Right ventricle myocardium superior (tissue), 1 donor: ENCODE results near the gene KRTAP10-11. TPM values are rescaled to one million over a fixed set of nuclear protein-coding genes. Genes with fewer than 3 reads are reported as not detected.
"Not testable (repeated sequence)": the region's sequence is repeated elsewhere in the genome, so short reads cannot be mapped to it uniquely, and the experiment has no call there.

ENCODE experiments used
- ATAC-seq: fragments of 200-7000 bp; cut with Tn5 transposase; one replicate; pipeline ENCODE4 v1.9.1; 2020; ENCODE audit warnings: mild to moderate bottlenecking; ENCODE audit not compliant: poor library complexity
- DNase-seq: peaks from one replicate; pipeline ENCODE4 v3.0.0-alpha.2; 2020
- intact Hi-C: fragments of 100-400 bp; cut with DNase I; formaldehyde crosslinking; loops from one replicate; pipeline ENCODE4 v1.11.2; 2022
- total RNA-seq: library from RNA; stranded (reverse); fragmentation: NEBNext Ultra II Directional; extraction: Animal tissue kit (Norgen Biotek cat#: 25700); gene quantifications from one replicate; pipeline ENCODE4 v1.2.1, GENCODE V29; 2021
- donor health status: DM: no; HTN: yes; CAD: no; lungs with severe emphysema.

KRTAP10-11 gene
- total RNA-seq, 1 donor from 2014 or later = not detected

DNA sequence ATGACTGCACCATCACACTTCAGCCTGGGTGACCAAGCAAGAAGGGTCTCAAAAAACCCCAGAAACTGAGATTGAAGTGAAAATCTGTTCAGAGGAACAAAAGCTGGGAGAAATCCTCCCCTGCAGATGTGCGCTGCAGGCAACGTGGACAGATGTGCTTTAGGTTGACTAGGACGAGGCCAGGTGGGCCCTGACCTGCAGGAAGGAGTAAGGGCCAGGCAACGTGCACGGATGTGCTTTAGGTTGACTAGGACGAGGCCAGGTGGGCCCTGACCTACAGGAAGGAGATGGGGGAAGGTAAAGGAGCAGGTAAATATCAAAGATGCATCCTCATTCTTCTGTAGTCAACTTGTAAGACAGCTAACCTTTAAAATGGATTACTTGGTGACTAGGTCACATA is 38.3 kb downstream of the KRTAP10-11 start:
- DNase-seq (no peak), ATAC-seq (no peak)
- intact Hi-C loops = no loop called here

DNA sequence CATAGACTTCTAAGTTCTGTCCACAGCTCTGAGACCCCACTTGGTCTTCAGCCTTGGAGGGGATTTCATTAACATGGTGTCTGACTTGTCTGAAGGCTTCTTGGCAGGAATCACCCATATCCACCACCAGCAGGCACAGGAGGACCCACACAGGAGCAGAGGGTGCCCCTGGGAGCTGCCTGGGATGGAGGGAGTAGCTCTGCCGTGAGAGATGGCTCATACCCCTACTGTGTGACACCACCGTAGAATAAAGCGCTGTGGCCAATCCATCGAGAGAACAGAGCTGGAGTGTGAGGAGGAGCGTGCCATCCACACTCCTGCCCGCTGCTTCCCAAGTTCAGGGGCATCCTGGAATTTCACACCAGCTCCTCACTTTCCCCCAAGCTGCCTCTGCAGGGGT is 38.8 kb downstream of the KRTAP10-11 start:
- ATAC-seq, intact Hi-C loops, DNase-seq: not testable (repeated sequence)

DNA sequence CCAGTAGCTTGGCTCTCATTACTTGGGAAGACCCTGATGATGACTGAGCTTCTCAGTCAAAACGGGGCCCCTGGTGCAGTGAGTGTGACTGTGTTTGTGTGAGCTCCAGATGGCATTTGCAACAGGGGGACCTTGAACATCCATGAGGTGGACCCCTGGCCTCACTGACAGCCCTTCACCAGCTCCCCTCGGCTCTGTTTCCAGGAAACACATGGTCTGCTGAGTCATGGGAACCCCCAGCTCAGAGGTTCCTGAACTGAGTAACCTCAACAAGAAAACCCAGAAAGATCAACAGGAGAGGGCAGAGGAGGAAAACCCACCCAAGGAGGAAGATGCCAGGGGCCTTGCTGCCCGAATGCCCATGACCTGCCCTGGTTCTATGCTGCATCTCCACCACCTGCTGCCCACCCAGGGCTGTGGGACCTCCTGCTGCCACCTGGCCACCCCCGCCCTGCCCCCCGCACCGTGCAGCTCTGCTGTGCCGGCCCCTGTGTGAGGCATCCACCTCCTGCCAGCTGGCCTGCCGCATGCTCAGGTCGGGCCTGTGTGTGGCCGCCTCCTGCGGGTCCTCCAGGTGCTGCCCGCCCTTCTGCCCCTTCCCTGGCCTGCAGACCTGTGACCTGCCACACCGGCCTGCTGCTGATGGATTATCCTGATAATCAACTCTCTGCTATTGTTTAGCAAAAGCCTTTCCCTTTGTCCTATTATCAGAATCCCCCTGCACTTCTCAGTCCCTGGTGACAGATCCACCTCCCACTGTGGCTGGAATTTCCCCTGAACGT is 40.0 kb downstream of the KRTAP10-11 start:
- no peak for DNase-seq
- ATAC-seq = no peak
- intact Hi-C loops = no loop called here

DNA sequence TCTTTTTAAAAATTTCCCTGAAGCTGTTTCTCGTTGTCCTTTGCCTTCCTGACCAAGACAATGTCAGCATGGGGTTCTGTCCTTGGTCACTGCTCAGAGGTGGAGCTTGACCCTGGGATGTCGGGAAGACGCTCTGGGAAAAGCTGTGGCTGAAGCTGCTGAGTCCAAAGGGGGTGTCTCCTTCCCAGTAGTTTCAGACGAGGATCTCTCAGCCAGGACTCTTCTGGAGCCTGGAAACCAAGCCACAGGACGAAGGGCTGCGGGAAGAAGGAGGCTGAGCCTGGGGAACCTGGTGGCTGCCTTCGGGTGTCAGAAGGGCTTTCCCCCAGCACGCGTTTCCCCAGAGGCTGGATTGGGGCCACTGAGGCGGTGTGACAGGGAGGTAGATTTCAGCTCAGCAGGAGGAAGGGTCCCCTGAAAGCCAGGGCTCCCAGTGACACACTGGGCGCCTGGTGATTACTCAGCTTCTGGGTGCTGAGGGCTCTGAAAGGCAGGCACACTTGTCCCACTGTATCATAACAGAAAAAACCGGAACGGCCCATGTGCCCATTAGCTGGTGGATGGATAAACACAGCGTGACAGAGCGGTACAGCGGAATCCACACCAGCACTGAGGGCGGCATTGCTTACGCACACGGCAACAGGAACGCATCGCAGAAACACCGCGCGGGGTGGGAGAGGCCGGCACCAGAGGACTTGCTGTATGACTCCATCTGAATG is 40.8 kb downstream of the KRTAP10-11 start:
- DNase-seq = no peak
- ATAC-seq = no peak
- intact Hi-C loops = no loop called here

DNA sequence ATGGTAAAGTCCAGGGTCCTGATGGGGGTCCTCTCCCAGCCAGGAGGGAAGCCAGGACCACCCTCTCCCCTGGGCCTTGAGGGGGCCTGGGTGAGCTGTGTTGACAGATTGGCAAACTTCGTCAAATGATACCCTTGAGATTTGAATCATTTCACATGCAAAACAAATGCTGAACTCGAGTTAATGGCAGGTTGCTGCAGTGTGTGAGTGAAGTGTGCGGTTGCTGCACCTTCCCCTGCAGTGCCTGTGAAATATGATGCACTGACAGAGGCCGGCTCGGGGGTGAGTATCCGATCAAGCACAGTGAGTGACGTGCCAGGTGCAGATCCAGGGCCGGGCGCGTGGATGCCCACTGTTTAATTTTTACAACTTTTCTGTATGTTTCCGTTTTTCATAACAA is 41.5 kb downstream of the KRTAP10-11 start:
- ATAC-seq (no peak), DNase-seq (no peak)
- intact Hi-C loops = no loop called here

DNA sequence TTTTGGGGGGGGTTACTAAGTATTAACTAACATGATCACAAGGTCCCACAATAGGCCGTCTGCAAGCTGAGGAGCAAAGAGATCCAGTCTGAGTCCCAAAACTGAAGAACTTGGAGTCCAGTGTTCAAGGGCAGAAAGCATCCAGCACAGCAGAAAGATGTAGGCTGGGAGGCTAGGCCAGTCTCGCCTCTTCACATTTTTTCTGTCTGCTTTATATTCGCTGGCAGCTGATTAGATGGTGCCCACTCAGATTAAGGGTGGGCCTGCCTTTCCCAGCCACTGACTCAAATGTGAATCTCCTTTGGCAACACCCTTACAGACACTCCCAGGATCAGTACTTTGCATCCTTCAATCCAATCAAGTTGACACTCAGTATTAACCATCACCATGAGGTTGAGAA is 43.5 kb downstream of the KRTAP10-11 start:
- intact Hi-C loops, ATAC-seq, DNase-seq: not testable (repeated sequence)

DNA sequence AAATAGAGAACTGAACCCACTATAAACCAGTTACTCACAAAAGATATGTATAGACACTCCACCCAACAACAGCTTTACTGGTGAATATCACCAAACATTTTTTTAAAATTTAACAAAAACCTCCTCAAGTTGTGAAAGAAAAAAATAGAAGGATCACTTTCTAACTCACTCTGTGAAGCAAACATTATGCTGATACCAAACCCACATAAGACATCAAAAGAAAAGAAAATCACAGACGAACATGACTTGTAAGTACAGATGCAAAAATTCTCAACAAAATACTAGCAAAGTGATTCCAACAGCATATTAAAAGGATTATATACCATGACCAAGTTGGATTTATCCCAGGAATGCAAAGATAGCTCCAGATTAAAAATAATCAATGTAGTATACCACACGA is 45.5 kb downstream of the KRTAP10-11 start:
- ATAC-seq (no peak), DNase-seq (no peak)
- intact Hi-C loops = no loop called here

DNA sequence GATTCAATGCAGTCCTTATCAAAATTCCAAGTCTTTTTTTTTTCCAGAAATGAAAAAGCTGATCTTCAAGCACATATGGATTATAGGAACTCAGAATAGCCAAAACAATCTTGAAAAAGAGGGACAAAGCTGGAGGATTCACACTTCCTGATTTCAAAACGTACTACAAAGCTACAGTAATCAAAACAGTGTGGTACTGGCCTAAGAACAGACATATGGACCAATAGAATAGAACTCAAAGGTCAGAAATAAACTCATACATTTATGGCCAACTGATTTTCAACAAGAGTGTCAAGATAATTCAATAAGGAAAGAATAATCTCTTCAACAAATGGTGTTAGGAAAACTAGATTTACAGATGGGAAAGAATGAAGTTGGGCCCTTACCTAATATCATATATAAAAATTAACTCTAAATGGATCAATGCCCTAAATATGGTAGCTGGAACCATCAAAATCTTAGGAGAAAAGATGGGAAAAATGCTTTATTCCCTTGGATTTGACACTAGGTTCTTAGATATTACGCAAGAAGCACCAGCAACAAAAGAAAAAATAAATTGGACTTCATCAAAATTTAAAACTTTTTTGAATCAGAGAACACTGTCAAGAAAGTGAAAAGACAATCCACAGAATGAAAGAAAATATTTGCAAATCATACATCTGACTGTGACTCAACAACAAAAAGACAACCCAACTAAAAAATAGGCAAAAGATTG is 46.7 kb downstream of the KRTAP10-11 start:
- no peak for ATAC-seq
- DNase-seq = no peak
- intact Hi-C loops = no loop called here

DNA sequence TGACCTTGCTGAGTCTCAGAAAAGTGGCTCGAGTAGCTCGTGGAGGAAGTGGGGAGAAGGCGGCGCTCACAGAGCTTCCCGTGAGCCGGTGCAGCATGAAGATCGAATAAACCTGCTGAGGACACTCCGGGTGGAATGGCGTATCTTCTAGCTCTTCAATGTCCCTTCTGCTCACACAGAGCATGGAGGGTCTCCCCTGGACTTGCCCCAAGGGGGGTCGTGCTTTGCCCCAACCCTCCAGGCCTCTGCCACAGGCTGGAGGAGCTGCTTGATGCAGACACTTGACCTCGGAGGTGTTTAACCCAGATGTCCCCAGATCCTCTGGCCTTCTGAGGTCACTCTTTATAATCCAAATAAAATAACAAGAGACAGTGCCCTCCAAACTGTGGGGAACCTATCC is 48.6 kb downstream of the KRTAP10-11 start:
- ATAC-seq (no peak), DNase-seq (no peak)

DNA sequence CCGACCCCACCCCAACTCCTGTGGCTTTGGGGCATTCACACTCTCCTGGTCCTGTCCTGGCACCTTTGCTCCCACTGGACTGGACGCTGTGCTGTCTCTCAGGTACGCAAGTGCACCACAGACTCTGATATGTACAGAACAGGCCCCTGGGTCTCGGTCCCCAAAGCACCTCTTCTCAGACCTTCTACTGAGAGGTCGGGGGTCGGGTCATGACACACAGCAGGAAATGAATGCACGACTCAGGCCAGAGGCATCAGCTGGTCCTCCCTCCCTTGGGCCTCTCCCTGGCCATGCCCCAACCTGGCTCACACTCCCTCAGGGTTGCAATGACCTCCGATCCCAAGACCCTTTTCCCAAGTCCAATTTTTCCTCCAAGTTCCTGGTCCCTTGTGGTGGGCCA is 49.0 kb downstream of the KRTAP10-11 start:
- no peak for DNase-seq
- ATAC-seq = no peak
- intact Hi-C loops = no loop called here

More for the DNA sequence above, 48.6 kb downstream of the KRTAP10-11 start:
- intact Hi-C loops = no loop called here

DNA sequence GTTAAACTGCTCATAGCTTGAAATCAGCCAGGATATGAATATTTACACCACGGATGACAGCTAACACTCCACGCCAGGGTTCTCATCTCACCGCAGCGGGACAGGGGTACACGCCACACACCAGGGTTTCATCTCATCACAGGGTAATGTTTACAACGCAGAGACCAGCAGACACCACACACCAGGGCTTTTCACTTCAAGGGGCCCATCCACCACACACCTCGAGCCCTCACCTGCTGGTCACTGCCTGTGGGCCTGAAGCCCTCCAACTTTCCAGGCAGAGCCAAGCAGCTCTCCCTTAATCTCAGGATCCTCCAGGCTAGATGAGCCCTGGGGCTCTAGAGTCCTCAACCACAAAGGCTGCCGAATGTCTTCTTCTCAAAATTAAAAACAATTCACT is 49.4 kb downstream of the KRTAP10-11 start:
- intact Hi-C loops = no loop called here

DNA sequence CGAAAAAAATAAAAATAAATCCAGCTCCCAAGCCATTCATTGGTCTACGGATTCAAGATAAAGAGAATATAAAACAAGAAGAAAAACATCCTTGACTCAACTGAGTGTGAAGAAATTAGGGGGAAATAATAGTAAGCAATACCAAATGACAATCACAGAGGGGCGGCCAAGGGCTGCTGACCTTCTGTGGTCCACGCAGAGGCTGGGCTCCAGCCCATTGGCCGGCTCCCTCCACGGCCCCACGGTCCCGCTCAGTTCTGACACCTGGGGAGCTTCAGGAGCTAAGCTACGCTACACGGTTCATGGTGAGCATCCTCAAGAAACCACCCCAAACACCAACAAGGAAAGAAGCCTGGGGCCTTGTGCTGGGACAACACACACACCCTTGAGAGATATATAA is 50.4 kb downstream of the KRTAP10-11 start:
- no peak for DNase-seq
- intact Hi-C loops = no loop called here
- ATAC-seq = no peak

More for the DNA sequence above, 49.4 kb downstream of the KRTAP10-11 start:
- no peak for ATAC-seq
- no peak for DNase-seq

Other genes starting within 250 kb of the KRTAP10-11 start
- gene LRRC3, start 190.9 kb upstream of the KRTAP10-11 start, total RNA-seq = 2.7 TPM
- gene KRTAP10-1, start 106.2 kb upstream of the KRTAP10-11 start, total RNA-seq = not detected
- gene KRTAP10-2, start 94.9 kb upstream of the KRTAP10-11 start, total RNA-seq = not detected
- not detected for gene KRTAP10-3, start 87.6 kb upstream of the KRTAP10-11 start, total RNA-seq
- not detected for gene KRTAP10-4, start 72.7 kb upstream of the KRTAP10-11 start, total RNA-seq
- gene KRTAP10-5, start 65.8 kb upstream of the KRTAP10-11 start, total RNA-seq = not detected
- gene KRTAP10-6, start 53.9 kb upstream of the KRTAP10-11 start, total RNA-seq = not detected
- not detected for gene KRTAP10-7, start 45.8 kb upstream of the KRTAP10-11 start, total RNA-seq
- not detected for gene KRTAP10-8, start 34.3 kb upstream of the KRTAP10-11 start, total RNA-seq
- gene KRTAP10-9, start 19.3 kb upstream of the KRTAP10-11 start, total RNA-seq = not detected
- not detected for gene KRTAP10-10, start 9.1 kb upstream of the KRTAP10-11 start, total RNA-seq
- gene KRTAP12-4, start 8.2 kb downstream of the KRTAP10-11 start, total RNA-seq = not detected
- not detected for gene KRTAP12-3, start 11.5 kb downstream of the KRTAP10-11 start, total RNA-seq
- gene KRTAP12-2, start 20.5 kb downstream of the KRTAP10-11 start, total RNA-seq = not detected
- not detected for gene KRTAP12-1, start 35.7 kb downstream of the KRTAP10-11 start, total RNA-seq
- not detected for gene KRTAP10-12, start 50.8 kb downstream of the KRTAP10-11 start, total RNA-seq
- gene TSPEAR, start 65.2 kb downstream of the KRTAP10-11 start, total RNA-seq = 0.51 TPM
- 64.5 TPM for gene UBE2G2, start 155.4 kb downstream of the KRTAP10-11 start, total RNA-seq
- gene SUMO3, start 171.6 kb downstream of the KRTAP10-11 start, total RNA-seq = 66.5 TPM
- gene PTTG1IP, start 227.3 kb downstream of the KRTAP10-11 start, total RNA-seq = 133 TPM